IMR-90 (cell line): Measurements from ENCODE around the gene LIMS1. TPM values are rescaled to one million over a fixed set of nuclear protein-coding genes. Genes with fewer than 3 reads are reported as not detected.

Experiments
- ATAC-seq: fragments of 200-7000 bp; cut with Tn5 transposase; 2 replicates; pipeline ENCODE4 v1.9.1; 2020; ENCODE audit warnings: low read depth, mild to moderate bottlenecking, moderate library complexity
- BruUV-seq: library from RNA; stranded (reverse); fragments of 400-500 nt; replicated peaks from 2 replicates; lab custom pipeline; 2021; lab: Mats Ljungman, UMichigan
- CTCF ChIA-PET: fragments of 300-600 bp; formaldehyde crosslinking; extraction: SDS; loops from one replicate; lab custom pipeline; 2021; ENCODE audit warnings: antibody characterized with exemption; lab: Yijun Ruan, JAX
- POLR2A ChIA-PET: fragments of 300-600 bp; sonication (Branson Sonifier 250); formaldehyde crosslinking; loops from one replicate; lab custom pipeline; 2022; ENCODE audit warnings: antibody characterized with exemption; ENCODE audit not compliant: unreplicated experiment; lab: Charles Lee
- DNase-seq: peaks from one replicate; pipeline ENCODE4 v3.0.0; 2013
- H2AFZ ChIP-seq: replicated peaks from 2 replicates; pipeline ENCODE3; 2013; ENCODE audit warnings: low read length, mild to moderate bottlenecking; ENCODE audit not compliant: poor library complexity
- H2AK5ac ChIP-seq: 2 replicates; pipeline ENCODE4 v1.6.1; 2013; ENCODE audit warnings: low read depth, low read length, inconsistent platforms
- H2AK9ac ChIP-seq: replicated peaks from 2 replicates; pipeline ENCODE3; 2013; ENCODE audit warnings: mild to moderate bottlenecking, low read depth, low read length, moderate library complexity; ENCODE audit not compliant: poor library complexity
- H2BK120ac ChIP-seq: 2 replicates; pipeline ENCODE4 v1.6.1; 2013; ENCODE audit warnings: low read depth, low read length, inconsistent platforms
- H2BK15ac ChIP-seq: 3 replicates; pipeline ENCODE4 v1.6.1; 2013; ENCODE audit warnings: low read depth, low read length, inconsistent platforms
- H2BK20ac ChIP-seq: 2 replicates; pipeline ENCODE4 v1.6.1; 2013; ENCODE audit warnings: low read depth, mild to moderate bottlenecking, inconsistent platforms, low read length, moderate library complexity
- H2BK5ac ChIP-seq: 2 replicates; pipeline ENCODE4 v1.6.1; 2013; ENCODE audit warnings: mild to moderate bottlenecking, low read depth, low read length, inconsistent platforms; ENCODE audit not compliant: poor library complexity, severe bottlenecking
- H3K14ac ChIP-seq: replicated peaks from 2 replicates; pipeline ENCODE4 v1.6.1; 2013; ENCODE audit warnings: low read depth, low read length, inconsistent platforms
- H3K18ac ChIP-seq: 2 replicates; pipeline ENCODE4 v1.6.1; 2013; ENCODE audit warnings: low read depth, low read length, control low read depth
- H3K23ac ChIP-seq: 2 replicates; pipeline ENCODE4 v1.6.1; 2013; ENCODE audit warnings: low read depth, low read length, inconsistent platforms
- H3K27ac ChIP-seq: 2 replicates; pipeline ENCODE4 v1.5.1; 2013; ENCODE audit warnings: mild to moderate bottlenecking, control low read depth, low read length; ENCODE audit not compliant: insufficient read depth
- H3K27me3 ChIP-seq: 2 replicates; pipeline ENCODE4 v1.6.1; 2013; ENCODE audit warnings: low read length; ENCODE audit not compliant: control insufficient read depth, insufficient read depth
- H3K36me3 ChIP-seq: 2 replicates; pipeline ENCODE4 v1.6.1; 2013; ENCODE audit warnings: low read length, mixed read lengths; ENCODE audit not compliant: control insufficient read depth, insufficient read depth
- H3K4ac ChIP-seq: 2 replicates; pipeline ENCODE4 v1.6.1; 2013; ENCODE audit warnings: low read depth, low read length, inconsistent platforms
- H3K4me1 ChIP-seq: 2 replicates; pipeline ENCODE4 v1.6.1; 2013; ENCODE audit warnings: low read length, mixed read lengths; ENCODE audit not compliant: control insufficient read depth, insufficient read depth
- H3K4me2 ChIP-seq: 2 replicates; pipeline ENCODE4 v1.6.1; 2013; ENCODE audit warnings: low read depth, mild to moderate bottlenecking, control low read depth, low read length, moderate library complexity
- H3K4me3 ChIP-seq: 2 replicates; pipeline ENCODE4 v1.5.1; 2013; ENCODE audit warnings: low read depth, mild to moderate bottlenecking, control low read depth, low read length, moderate library complexity; ENCODE audit not compliant: insufficient read depth
- H3K56ac ChIP-seq: 2 replicates; pipeline ENCODE4 v1.6.1; 2013; ENCODE audit warnings: low read length, inconsistent platforms; ENCODE audit not compliant: insufficient read depth; ENCODE audit errors: extremely low read depth
- H3K79me1 ChIP-seq, 2 experiments: 2 replicates each; pipeline ENCODE4 v1.6.1; 2013; ENCODE audit warnings: low read length in 2 of 2, inconsistent platforms in 1 of 2, low read depth in 1 of 2
- H3K9ac ChIP-seq: 2 replicates; pipeline ENCODE4 v1.6.1; 2013; ENCODE audit warnings: low read depth, low read length, control low read depth
- H3K9me1 ChIP-seq: 2 replicates; pipeline ENCODE4 v1.6.1; 2013; ENCODE audit warnings: low read length, inconsistent platforms; ENCODE audit not compliant: insufficient read depth
- H3K9me3 ChIP-seq: 2 replicates; pipeline ENCODE4 v1.6.1; 2013; ENCODE audit warnings: low read length; ENCODE audit not compliant: control insufficient read depth, insufficient read depth
- H4K20me1 ChIP-seq: 2 replicates; pipeline ENCODE4 v1.6.1; 2013; ENCODE audit warnings: low read length, inconsistent platforms; ENCODE audit not compliant: insufficient read depth
- H4K5ac ChIP-seq: 2 replicates; pipeline ENCODE4 v1.6.1; 2013; ENCODE audit warnings: mild to moderate bottlenecking, low read depth, low read length, control low read depth
- H4K8ac ChIP-seq, 2 experiments: 2 replicates each; pipeline ENCODE4 v1.6.1; 2013; ENCODE audit warnings: low read depth in 2 of 2, low read length in 2 of 2, control low read depth in 1 of 2, inconsistent platforms in 1 of 2
- H4K91ac ChIP-seq: 2 replicates; pipeline ENCODE4 v1.6.1; 2013; ENCODE audit warnings: low read depth, low read length, inconsistent platforms; ENCODE audit not compliant: insufficient read depth
- NFE2L2 ChIP-seq: fragments of 150-350 bp; IDR thresholded peaks from 2 replicates; pipeline ENCODE4 v1.6.1; 2016; ENCODE audit warnings: low read depth, mild to moderate bottlenecking, low read length
- SMC3 ChIP-seq: fragments of 150-350 bp; IDR thresholded peaks from 2 replicates; pipeline ENCODE4 v1.6.1; 2016; ENCODE audit warnings: low read depth, mild to moderate bottlenecking, antibody characterized with exemption, low read length, moderate library complexity
- WGBS, 2 experiments: methylation state at CpG; one replicate each; pipeline versions ENCODE4 v1.1.5 to v1.1.7; 2013; ENCODE audit warnings: missing lambda C conversion rate in 2 of 2; ENCODE audit not compliant: insufficient read length in 1 of 2; ENCODE audit errors: extremely low coverage in 2 of 2; 5-methylcytosine and 5-hydroxymethylcytosine counted together
- dilution Hi-C: fragments of 300-500 bp; cut with HindIII; formaldehyde crosslinking; loops from one replicate; pipeline ENCODE4 v1.14.3; 2018; ENCODE audit warnings: low sequenced_read_pairs; ENCODE audit not compliant: unreplicated experiment
- in situ Hi-C: fragments of 300-500 bp; cut with MboI; formaldehyde crosslinking; loops from 3 replicates; pipeline ENCODE4 v1.14.3; 2019; ENCODE audit warnings: low sequenced_read_pairs, inconsistent platforms, mixed read lengths
- intact Hi-C: fragments of 100-400 bp; cut with micrococcal nuclease; formaldehyde crosslinking; loops from 2 replicates; pipeline ENCODE4 v1.10.0; 2022
- polyA plus RNA-seq, 3 experiments: library from polyadenylated mRNA; depleted of rRNA; stranded (reverse); fragments of >200 nt; gene quantifications; 2 replicates each; pipeline ENCODE4 v1.2.3, GENCODE V29; 2012; ENCODE audit warnings: low replicate concordance in 1 of 3
- total RNA-seq: library from RNA; depleted of rRNA; stranded (reverse); fragments of >200 nt; gene quantifications from 2 replicates; pipeline ENCODE4 v1.2.3, GENCODE V29; 2012

Gene LIMS1
- total and polyA plus RNA-seq, 2 of the 4 experiments (the other 2 are of a cell fraction) = 59.1 to 131 TPM

DNA sequence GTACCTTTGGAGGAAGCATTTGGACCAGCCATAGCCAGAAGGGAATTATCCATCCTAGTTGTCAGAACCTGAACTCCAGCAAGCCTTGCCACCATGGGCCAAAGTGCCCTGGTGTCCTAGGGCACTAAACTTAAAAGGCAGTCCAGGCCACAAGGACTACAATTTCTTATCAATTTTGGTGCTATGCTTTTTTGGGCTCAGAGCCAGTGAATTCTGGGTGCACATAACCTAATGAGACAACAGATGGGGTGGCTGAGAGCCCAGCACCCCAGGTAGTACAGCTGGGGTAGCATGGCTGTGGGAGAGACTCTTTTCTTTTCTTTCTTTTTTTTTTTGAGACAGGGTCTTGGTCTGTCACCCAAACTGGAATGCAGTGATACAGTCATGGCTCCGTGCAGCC, 170.6 kb downstream of the LIMS1 start:
- no peak overlapping the region for H3K4me2 ChIP-seq
- WGBS, 2 experiments = no CpG with 5 or more reads among the region's 1 CpG
- no peak overlapping the region for H2AK5ac ChIP-seq
- no peak overlapping the region for H3K9ac ChIP-seq
- H2BK20ac ChIP-seq = no peak overlapping the region
- no peak overlapping the region for H2AK9ac ChIP-seq
- intact Hi-C loops = no loop called here
- no peak overlapping the region for H2BK120ac ChIP-seq
- no peak overlapping the region for H3K14ac ChIP-seq
- ChIA-PET CTCF (interaction anchor here (0.6 kb wide), 1 partner anchor 99 kb away, joined by 3 read pairs; no protein-coding TSS in a partner anchor), POLR2A (no interaction called here)
- H4K91ac ChIP-seq = no peak overlapping the region
- H3K9me1 ChIP-seq = no peaks in the 10 kb centered on the region
- no peak for ATAC-seq
- no TSS peak for BruUV-seq
- H3K56ac ChIP-seq = no peak overlapping the region
- H3K18ac ChIP-seq = no peak overlapping the region
- no peaks in the 10 kb centered on the region for H3K79me1 ChIP-seq
- no peak overlapping the region for H3K27ac ChIP-seq
- no peak for TF ChIP-seq NFE2L2
- no peak for TF ChIP-seq SMC3
- no peak overlapping the region for H2AFZ ChIP-seq
- no peak overlapping the region for H3K23ac ChIP-seq
- H3K36me3 ChIP-seq = no peaks in the 10 kb centered on the region
- no peak overlapping the region for H4K5ac ChIP-seq
- no peak overlapping the region for H2BK5ac ChIP-seq
- H3K9me3 ChIP-seq = no peaks in the 10 kb centered on the region
- H3K27me3 ChIP-seq = no peaks in the 10 kb centered on the region
- H2BK15ac ChIP-seq = no peak overlapping the region
- dilution Hi-C loops = no loop called here
- in situ Hi-C loops = no loop called here
- H3K4me3 ChIP-seq = no peak overlapping the region
- no peak for DNase-seq
- no peaks in the 10 kb centered on the region for H4K20me1 ChIP-seq
- H3K4me1 ChIP-seq = no peaks in the 10 kb centered on the region
- no peak overlapping the region for H4K8ac ChIP-seq
- H3K4ac ChIP-seq = no peak overlapping the region
